HepG2 (cell line): Measurements from ENCODE around the gene AGAP1. TPM values are rescaled to one million over a fixed set of nuclear protein-coding genes. Genes with fewer than 3 reads are reported as not detected.

Experiments used
- ATAC-seq: fragments of 200-7000 bp; cut with Tn5 transposase; 3 replicates; pipeline ENCODE4 v1.9.1; 2020; ENCODE audit warnings: mild to moderate bottlenecking, moderate library complexity
- BruUV-seq: library from RNA; stranded (reverse); fragments of 400-500 nt; replicated peaks from 2 replicates; lab custom pipeline; 2021; lab: Mats Ljungman, UMichigan
- CTCF ChIA-PET: fragments of 300-600 bp; formaldehyde crosslinking; extraction: SDS; loops from one replicate; lab custom pipeline; 2021; ENCODE audit warnings: low total read pairs, inconsistent platforms, low intra/inter-chr PET ratio; lab: Yijun Ruan, JAX
- POLR2A ChIA-PET: fragments of 350-600 bp; sonication (Branson Sonifier 250); formaldehyde crosslinking; loops from one replicate; lab custom pipeline; 2020; ENCODE audit warnings: antibody characterized with exemption, inconsistent platforms; lab: Yijun Ruan, JAX
- DNase-seq: peaks from one replicate; pipeline ENCODE4 v3.0.0-alpha.2; 2015; ENCODE audit warnings: low spot score
- FAIRE-seq: peaks from 3 replicates; lab custom pipeline; 2011; peaks lifted over from hg19 to GRCh38; lab: Jason Lieb, UNC
- H2AFZ ChIP-seq: one replicate; pipeline ENCODE4 v1.6.1; 2011; ENCODE audit warnings: low read length, inconsistent platforms
- H3K27ac ChIP-seq: fragments of 300-600 bp; 3 replicates; pipeline ENCODE4 v1.8.0; 2011; ENCODE audit warnings: mixed run types, mild to moderate bottlenecking, mixed read lengths, low read length, inconsistent platforms; ENCODE audit not compliant: insufficient read depth; ENCODE audit errors: extremely low read length
- H3K27me3 ChIP-seq, 2 experiments: fragments of 200-600 bp in 1 of 2; 2 replicates in 1 of 2; 3 replicates in 1 of 2; pipeline versions ENCODE4 v1.6.0 to v1.8.0; 2011; ENCODE audit warnings: low read length in 2 of 2, mild to moderate bottlenecking in 2 of 2, moderate library complexity in 2 of 2, inconsistent platforms in 1 of 2; ENCODE audit not compliant: insufficient read depth in 2 of 2, control insufficient read depth in 1 of 2
- H3K36me3 ChIP-seq, 2 experiments: fragments of 200-600 bp in 1 of 2; replicated peaks in 1 of 2; 2 replicates in 1 of 2; 3 replicates in 1 of 2; pipeline versions ENCODE4 v1.5.1 to v1.8.0; 2011; ENCODE audit warnings: low read length in 2 of 2, inconsistent platforms in 1 of 2; ENCODE audit not compliant: insufficient read depth in 2 of 2, control insufficient read depth in 1 of 2
- H3K4me1 ChIP-seq: 2 replicates; pipeline ENCODE4 v1.5.1; 2012; ENCODE audit warnings: low read length, inconsistent platforms; ENCODE audit not compliant: insufficient read depth
- H3K4me2 ChIP-seq: 2 replicates; pipeline ENCODE4 v1.6.0; 2011; ENCODE audit warnings: low read depth, low read length, inconsistent platforms
- H3K4me3 ChIP-seq, 3 experiments: fragments of 200-600 bp in 1 of 3; sonication (generic), shearing (Covaris generic) in 1 of 3; replicated peaks in 1 of 3; 2 replicates each; pipeline ENCODE4 v1.5.1; 2011 to 2016; ENCODE audit warnings: low read length in 3 of 3, inconsistent platforms in 2 of 3, low read depth in 2 of 3, mild to moderate bottlenecking in 2 of 3, control low read depth in 1 of 3, mixed read lengths in 1 of 3; ENCODE audit not compliant: insufficient read depth in 1 of 3
- H3K79me2 ChIP-seq: one replicate; pipeline ENCODE4 v1.6.1; 2011; ENCODE audit warnings: low read length, inconsistent platforms; ENCODE audit not compliant: insufficient read depth
- H3K9ac ChIP-seq: 2 replicates; pipeline ENCODE4 v1.6.0; 2011; ENCODE audit warnings: mild to moderate bottlenecking, low read depth, low read length, inconsistent platforms; ENCODE audit not compliant: insufficient read depth
- H3K9me3 ChIP-seq: 2 replicates; pipeline ENCODE4 v1.5.1; 2012; ENCODE audit warnings: mild to moderate bottlenecking, low read length
- H4K20me1 ChIP-seq: 2 replicates; pipeline ENCODE4 v1.6.0; 2011; ENCODE audit warnings: inconsistent platforms, mild to moderate bottlenecking, low read length, moderate library complexity; ENCODE audit not compliant: insufficient read depth
- KDM2A ChIP-seq: sonication (generic); formaldehyde crosslinking; IDR thresholded peaks from 2 replicates; pipeline ENCODE4 v1.4.0; 2020; ENCODE audit warnings: low read depth, missing genetic modification reagents, borderline replicate concordance
- KLF12 ChIP-seq: sonication (generic); formaldehyde crosslinking; IDR thresholded peaks from 2 replicates; pipeline ENCODE4 v1.4.0; 2020; ENCODE audit warnings: missing genetic modification reagents, borderline replicate concordance
- MTA3 ChIP-seq: sonication (generic); formaldehyde crosslinking; IDR thresholded peaks from 2 replicates; pipeline ENCODE4 v1.4.0; 2020; ENCODE audit warnings: missing genetic modification reagents
- RBAK ChIP-seq: sonication (generic); formaldehyde crosslinking; IDR thresholded peaks from 2 replicates; pipeline ENCODE4 v1.5.1; 2020; ENCODE audit warnings: mild to moderate bottlenecking, missing genetic modification reagents
- SUZ12 ChIP-seq: fragments of 150-350 bp; IDR thresholded peaks from 2 replicates; pipeline ENCODE4 v1.6.1; 2014; ENCODE audit warnings: low read depth, low read length
- TCF7 ChIP-seq: sonication (generic); IDR thresholded peaks from 2 replicates; pipeline ENCODE4 v1.6.1; 2016; ENCODE audit warnings: antibody characterized with exemption, low read depth
- WIZ ChIP-seq: sonication (generic); formaldehyde crosslinking; IDR thresholded peaks from 2 replicates; pipeline ENCODE4 v1.5.1; 2020; ENCODE audit warnings: mild to moderate bottlenecking, missing genetic modification reagents
- ZNF180 ChIP-seq: sonication (generic); formaldehyde crosslinking; IDR thresholded peaks from 2 replicates; pipeline ENCODE4 v1.4.0; 2020; ENCODE audit warnings: low read depth, missing genetic modification reagents, borderline replicate concordance
- ZNF274 ChIP-seq: sonication (generic); formaldehyde crosslinking; IDR thresholded peaks from 2 replicates; pipeline ENCODE4 v1.5.1; 2020; ENCODE audit warnings: mild to moderate bottlenecking, missing genetic modification reagents
- ZNF30 ChIP-seq: sonication (generic); formaldehyde crosslinking; IDR thresholded peaks from 2 replicates; pipeline ENCODE4 v1.5.0; 2020; ENCODE audit warnings: mild to moderate bottlenecking, missing genetic modification reagents
- ZNF44 ChIP-seq: sonication (generic); formaldehyde crosslinking; IDR thresholded peaks from 2 replicates; pipeline ENCODE4 v1.5.1; 2020; ENCODE audit warnings: mild to moderate bottlenecking, missing genetic modification reagents
- ZNF652 ChIP-seq: IDR thresholded peaks from 2 replicates; pipeline ENCODE4 v1.6.1; 2016; ENCODE audit warnings: low read depth, borderline replicate concordance
- ZNF780A ChIP-seq: sonication (generic); formaldehyde crosslinking; IDR thresholded peaks from 2 replicates; pipeline ENCODE4 v1.8.0; 2022; ENCODE audit warnings: mild to moderate bottlenecking, missing genetic modification reagents, moderate library complexity
- ZNF788 ChIP-seq: sonication (generic); formaldehyde crosslinking; IDR thresholded peaks from 2 replicates; pipeline ENCODE4 v1.5.0; 2020; ENCODE audit warnings: mild to moderate bottlenecking, missing genetic modification reagents, borderline replicate concordance
- WGBS: methylation state at CpG from one replicate; pipeline ENCODE4 v1.1.6; 2017; ENCODE audit warnings: low lambda C conversion rate; 5-methylcytosine and 5-hydroxymethylcytosine counted together
- in situ Hi-C: cut with HindIII; loops from 2 replicates; pipeline ENCODE4 v1.10.0; 2017; ENCODE audit warnings: low pct_unique_long_range_greater_than_20kb; ENCODE audit not compliant: extremely low pct_ligation_motif_present
- intact Hi-C: fragments of 100-400 bp; cut with micrococcal nuclease; formaldehyde crosslinking; loops from one replicate; pipeline ENCODE4 v1.10.0; 2022; ENCODE audit not compliant: unreplicated experiment
- polyA plus RNA-seq, 8 experiments: library from polyadenylated mRNA; depleted of rRNA in 3 of 8; stranded (reverse) in 7 of 8; unstranded in 1 of 8; fragments of >200 nt; fragmentation: Illumina TruSeq in 4 of 8; extraction: Trizol in 4 of 8; gene quantifications; 2 replicates each; pipeline versions ENCODE4 v1.2.1 to v1.2.3, GENCODE V29; 2011 to 2016; ENCODE audit warnings: low read depth in 4 of 8, missing spikeins in 1 of 8, mixed read lengths in 1 of 8; ENCODE audit not compliant: insufficient read depth in 1 of 8
- total RNA-seq, 5 experiments: library from RNA; depleted of rRNA; stranded (reverse); fragments of >200 nt; fragmentation: Illumina TruSeq; extraction: Trizol; gene quantifications; 2 replicates each; pipeline ENCODE4 v1.2.3, GENCODE V29; 2016; ENCODE audit warnings: low read depth in 1 of 5
- TF ChIP-seq, protein P1 (sequence below): sonication (generic); formaldehyde crosslinking; IDR thresholded peaks from 2 replicates; pipeline ENCODE4 v1.4.0; 2020; ENCODE audit warnings: missing genetic modification reagents
- TF ChIP-seq, protein P2 (sequence below): sonication (generic); formaldehyde crosslinking; IDR thresholded peaks from 2 replicates; pipeline ENCODE4 v1.5.0; 2020; ENCODE audit warnings: missing genetic modification reagents, mild to moderate bottlenecking, borderline replicate concordance
- TF ChIP-seq, protein P3 (sequence below): sonication (generic); formaldehyde crosslinking; IDR thresholded peaks from 2 replicates; pipeline ENCODE4 v1.4.0; 2020; ENCODE audit warnings: mild to moderate bottlenecking, missing genetic modification reagents

Gene AGAP1
- total and polyA plus RNA-seq, 2 of the 13 experiments (the other 11 are each of a cell fraction or from before 2014, with no cell fraction given), result 21.2 to 32.7 TPM

DNA sequence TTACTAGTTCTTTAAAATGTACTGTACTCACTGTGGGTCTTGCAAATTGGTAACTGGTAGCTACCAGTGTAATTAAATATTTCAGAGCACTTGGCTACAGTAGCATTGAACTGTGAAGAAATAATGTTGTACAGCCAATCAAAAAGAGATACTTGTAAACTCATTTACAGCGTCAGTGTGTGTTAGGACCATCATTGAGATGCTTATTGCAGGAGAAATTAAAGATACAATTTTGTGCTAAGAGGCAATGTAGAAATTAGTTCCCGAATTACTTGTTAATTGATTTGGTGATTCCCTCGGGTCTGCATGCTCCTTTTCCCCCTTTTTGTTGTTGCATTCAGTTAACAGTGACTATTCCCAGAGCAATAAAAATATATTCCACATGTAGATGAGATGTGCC lies 330.5 kb downstream of the AGAP1 start:
- POLR2A ChIA-PET, result no interaction called here
- ATAC-seq, result no peak
- FAIRE-seq, result no peak

DNA sequence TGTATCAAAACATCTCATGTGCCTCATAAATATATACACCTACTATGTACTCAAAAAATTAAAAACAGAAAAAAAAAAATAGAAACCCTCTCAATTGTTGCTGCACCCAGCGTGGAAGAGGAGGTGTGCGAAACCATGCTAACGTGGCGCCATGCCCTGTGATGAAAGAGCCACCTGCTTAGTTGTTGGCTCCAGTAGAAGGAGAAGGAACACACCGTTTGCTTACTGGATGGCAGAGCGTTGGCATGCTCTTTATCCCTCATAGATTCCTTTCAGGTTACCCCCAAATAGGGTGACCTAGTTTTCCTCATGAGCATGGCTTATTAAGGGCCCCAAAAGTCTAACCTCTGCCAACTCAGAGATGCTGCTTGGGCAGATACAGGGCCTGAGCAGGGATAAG lies 332.1 kb downstream of the AGAP1 start:
- H3K9ac ChIP-seq, result no peak overlapping the region
- CTCF ChIA-PET, result no interaction called here
- DNase-seq, result no peak
- H3K79me2 ChIP-seq, result no peaks in the 10 kb centered on the region
- intact Hi-C loops (no loop called here), in situ Hi-C loops (no loop called here)
- no peaks in the 10 kb centered on the region; the same call in 1 of the 2 replicates for H4K20me1 ChIP-seq
- no peak overlapping the region for H3K27ac ChIP-seq
- H3K27me3 ChIP-seq, result no peaks in the 10 kb centered on the region
- no TSS peak for BruUV-seq
- POLR2A ChIA-PET, result no interaction called here
- 99% methylated on average over 6 of the region's 6 CpGs for WGBS
- H3K36me3 ChIP-seq, result peaks cover 3 to 24% of the 10 kb centered on the region in 2 experiments
- no peaks in the 10 kb centered on the region for H3K4me1 ChIP-seq
- no peak overlapping the region for H3K4me2 ChIP-seq
- no peak for ATAC-seq
- no peak for FAIRE-seq
- no peak overlapping the region for H2AFZ ChIP-seq
- H3K4me3 ChIP-seq, result no peak overlapping the region
- no peaks in the 10 kb centered on the region for H3K9me3 ChIP-seq
- no peak for TF ChIP-seq KDM2A (CRISPR knock-in tag)
- TF ChIP-seq ZNF44 (CRISPR knock-in tag), result no peak
- TF ChIP-seq ZNF30, result no peak
- no peak for TF ChIP-seq ZNF780A
- TF ChIP-seq, protein P1, sequence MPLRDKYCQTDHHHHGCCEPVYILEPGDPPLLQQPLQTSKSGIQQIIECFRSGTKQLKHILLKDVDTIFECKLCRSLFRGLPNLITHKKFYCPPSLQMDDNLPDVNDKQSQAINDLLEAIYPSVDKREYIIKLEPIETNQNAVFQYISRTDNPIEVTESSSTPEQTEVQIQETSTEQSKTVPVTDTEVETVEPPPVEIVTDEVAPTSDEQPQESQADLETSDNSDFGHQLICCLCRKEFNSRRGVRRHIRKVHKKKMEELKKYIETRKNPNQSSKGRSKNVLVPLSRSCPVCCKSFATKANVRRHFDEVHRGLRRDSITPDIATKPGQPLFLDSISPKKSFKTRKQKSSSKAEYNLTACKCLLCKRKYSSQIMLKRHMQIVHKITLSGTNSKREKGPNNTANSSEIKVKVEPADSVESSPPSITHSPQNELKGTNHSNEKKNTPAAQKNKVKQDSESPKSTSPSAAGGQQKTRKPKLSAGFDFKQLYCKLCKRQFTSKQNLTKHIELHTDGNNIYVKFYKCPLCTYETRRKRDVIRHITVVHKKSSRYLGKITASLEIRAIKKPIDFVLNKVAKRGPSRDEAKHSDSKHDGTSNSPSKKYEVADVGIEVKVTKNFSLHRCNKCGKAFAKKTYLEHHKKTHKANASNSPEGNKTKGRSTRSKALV (CRISPR knock-in tag), result no peak
- TF ChIP-seq KLF12 (CRISPR knock-in tag), result no peak
- TF ChIP-seq SUZ12, result no peak
- TF ChIP-seq ZNF274 (CRISPR knock-in tag), result no peak
- no peak for TF ChIP-seq ZNF180 (CRISPR knock-in tag)
- no peak for TF ChIP-seq RBAK
- TF ChIP-seq, protein P2, sequence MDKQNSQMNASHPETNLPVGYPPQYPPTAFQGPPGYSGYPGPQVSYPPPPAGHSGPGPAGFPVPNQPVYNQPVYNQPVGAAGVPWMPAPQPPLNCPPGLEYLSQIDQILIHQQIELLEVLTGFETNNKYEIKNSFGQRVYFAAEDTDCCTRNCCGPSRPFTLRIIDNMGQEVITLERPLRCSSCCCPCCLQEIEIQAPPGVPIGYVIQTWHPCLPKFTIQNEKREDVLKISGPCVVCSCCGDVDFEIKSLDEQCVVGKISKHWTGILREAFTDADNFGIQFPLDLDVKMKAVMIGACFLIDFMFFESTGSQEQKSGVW (CRISPR knock-in tag), result no peak
- no peak for TF ChIP-seq TCF7
- TF ChIP-seq MTA3 (CRISPR knock-in tag), result no peak
- TF ChIP-seq WIZ, result no peak

More for the DNA sequence above, 330.5 kb downstream of the AGAP1 start:
- TF ChIP-seq ZNF652 (CRISPR knock-in tag), result no peak
- TF ChIP-seq, protein P3, sequence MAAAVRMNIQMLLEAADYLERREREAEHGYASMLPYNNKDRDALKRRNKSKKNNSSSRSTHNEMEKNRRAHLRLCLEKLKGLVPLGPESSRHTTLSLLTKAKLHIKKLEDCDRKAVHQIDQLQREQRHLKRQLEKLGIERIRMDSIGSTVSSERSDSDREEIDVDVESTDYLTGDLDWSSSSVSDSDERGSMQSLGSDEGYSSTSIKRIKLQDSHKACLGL (CRISPR knock-in tag), result no peak
- no peak for TF ChIP-seq ZNF788 (CRISPR knock-in tag)
- TF ChIP-seq, all 625 proteins: peak for 0
- no peak for DNase-seq
- Histone ChIP-seq H3K36me3 (peaks cover 3 to 27% of the 10 kb centered on the region in 2 experiments), H3K9ac (no peak overlapping the region), H4K20me1 (no peaks in the 10 kb centered on the region; the same call in 1 of the 2 replicates), H3K4me2 (no peak overlapping the region), H3K9me3 (no peaks in the 10 kb centered on the region), H2AFZ (no peak overlapping the region), H3K4me1 (no peaks in the 10 kb centered on the region), H3K79me2 (no peaks in the 10 kb centered on the region), H3K27me3 (no peaks in the 10 kb centered on the region), H3K27ac (no peak overlapping the region), H3K4me3 (no peak overlapping the region)
- in situ Hi-C loops, result no loop called here
- no TSS peak for BruUV-seq
- intact Hi-C loops, result no loop called here
- 95% methylated on average over 3 of the region's 3 CpGs for WGBS
- CTCF ChIA-PET, result no interaction called here
